SK-N-MC (cell line): ENCODE measurements around the gene ASPM.
"Not testable (repeated sequence)": the region's sequence is repeated elsewhere in the genome, so short reads cannot be mapped to it uniquely, and the experiment has no call there.

Experiments
- DNase-seq: peaks from one replicate; pipeline ENCODE4 v3.0.0-alpha.2; 2011; ENCODE audit warnings: low read depth, low spot score
- H3K27ac ChIP-seq: fragments of 200-600 bp; sonication (generic); 2 replicates; pipeline ENCODE4 v1.5.1; 2016; ENCODE audit warnings: mixed run types
- H3K36me3 ChIP-seq: fragments of 200-600 bp; sonication (generic); 2 replicates; pipeline ENCODE4 v1.6.1; 2017; ENCODE audit warnings: antibody characterized with exemption, low read length, mixed read lengths; ENCODE audit not compliant: insufficient read depth
- H3K4me3 ChIP-seq: fragments of 200-600 bp; sonication (generic); 2 replicates; pipeline ENCODE4 v1.5.1; 2016
- H3K9ac ChIP-seq: fragments of 200-600 bp; sonication (generic); 2 replicates; pipeline ENCODE4 v1.8.0; 2017; ENCODE audit warnings: mixed run types, mixed read lengths; ENCODE audit not compliant: insufficient read length
- H3K9me3 ChIP-seq: fragments of 200-600 bp; sonication (generic); 2 replicates; pipeline ENCODE4 v1.6.1; 2017; ENCODE audit warnings: low read depth, mild to moderate bottlenecking, antibody characterized with exemption, low read length, moderate library complexity, mixed read lengths
- EZH2 ChIP-seq: fragments of 200-600 bp; sonication (generic); IDR thresholded peaks from one replicate; pipeline ENCODE4 v1.6.1; 2017; ENCODE audit warnings: antibody characterized with exemption
- FOXP2 ChIP-seq: optimal IDR thresholded peaks from 2 replicates; pipeline ENCODE3; 2011; ENCODE audit warnings: mild to moderate bottlenecking, moderate library complexity; ENCODE audit not compliant: insufficient read depth; ENCODE audit errors: extremely low read length, control extremely low read depth
- POLR2AphosphoS5 ChIP-seq: IDR thresholded peaks from 2 replicates; pipeline ENCODE4 v1.6.1; 2012; ENCODE audit warnings: mild to moderate bottlenecking, low read depth, low read length, borderline replicate concordance

Gene ASPM

GRCh38 chr1:197106869-197107268 lies 39.6 kb downstream of the ASPM start:
- Histone ChIP-seq H3K9me3 (no peaks in the 10 kb centered on the region), H3K9ac (no peak overlapping the region), H3K27ac (no peak overlapping the region), H3K36me3 (peaks cover 80% of the 10 kb centered on the region), H3K4me3 (no peak overlapping the region)
- no peak for DNase-seq
- TF ChIP-seq FOXP2: no peak
- no peak for TF ChIP-seq EZH2
- TF ChIP-seq POLR2AphosphoS5: no peak

DNA sequence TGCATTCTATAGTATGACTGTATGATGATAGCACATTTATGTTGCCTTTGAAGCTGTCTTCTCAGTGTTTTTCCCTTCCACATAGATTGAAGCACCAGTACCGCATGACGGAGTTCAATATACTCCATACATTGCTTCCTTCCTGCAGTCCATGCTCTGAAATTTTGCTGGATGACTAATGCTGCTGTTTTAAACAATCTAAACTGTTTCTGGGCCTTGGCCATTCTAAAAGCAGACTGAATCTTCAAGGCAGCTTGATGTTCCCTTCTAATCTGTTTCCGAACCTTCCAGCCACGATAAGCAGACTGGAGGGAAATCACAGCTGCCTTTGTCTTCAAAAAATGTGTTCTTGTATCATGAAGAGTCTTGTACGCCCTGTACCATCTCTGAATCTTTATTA lies 43.2 kb downstream of the ASPM start:
- H3K9me3 ChIP-seq: no peaks in the 10 kb centered on the region
- no peak overlapping the region for H3K27ac ChIP-seq
- peaks cover 68% of the 10 kb centered on the region for H3K36me3 ChIP-seq
- TF ChIP-seq POLR2AphosphoS5: no peak
- TF ChIP-seq EZH2: no peak
- no peak for TF ChIP-seq FOXP2
- no peak overlapping the region for H3K4me3 ChIP-seq
- no peak for DNase-seq
- no peak overlapping the region for H3K9ac ChIP-seq

GRCh38 chr1:197101978-197102377 lies 44.5 kb downstream of the ASPM start:
- H3K9me3 ChIP-seq: no peaks in the 10 kb centered on the region
- peaks cover 58% of the 10 kb centered on the region for H3K36me3 ChIP-seq
- H3K9ac ChIP-seq: no peak overlapping the region
- no peak overlapping the region for H3K27ac ChIP-seq
- DNase-seq: no peak
- no peak for TF ChIP-seq EZH2
- no peak for TF ChIP-seq FOXP2
- TF ChIP-seq POLR2AphosphoS5: no peak
- H3K4me3 ChIP-seq: no peak overlapping the region

DNA sequence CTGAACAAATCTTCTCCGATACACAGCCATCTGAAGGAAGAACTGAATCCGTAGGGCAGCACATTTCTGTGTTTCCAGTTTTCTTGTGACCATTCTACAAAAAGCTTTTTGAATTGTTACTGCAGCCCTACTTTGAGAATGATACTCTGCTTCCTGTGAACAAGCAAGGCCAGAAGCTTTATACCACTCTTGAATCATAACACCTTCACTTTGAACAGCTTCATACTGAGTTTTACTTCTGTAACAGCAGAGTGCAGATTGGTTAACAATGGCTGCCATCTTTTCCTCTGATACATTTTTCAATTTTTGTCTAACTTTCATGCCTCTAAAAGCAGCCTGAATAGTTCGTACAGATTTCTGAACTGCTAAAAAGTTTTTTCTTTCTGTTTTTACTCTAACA lies 45.8 kb downstream of the ASPM start:
- Histone ChIP-seq H3K4me3 (no peak overlapping the region), H3K27ac (no peak overlapping the region), H3K9ac (no peak overlapping the region), H3K36me3 (peaks cover 45% of the 10 kb centered on the region), H3K9me3 (no peaks in the 10 kb centered on the region)
- TF ChIP-seq EZH2 (no peak), FOXP2 (no peak), POLR2AphosphoS5 (no peak)
- no peak for DNase-seq

- no peak overlapping the region for H3K4me3 ChIP-seq
- H3K36me3 ChIP-seq: peaks cover 35% of the 10 kb centered on the region
- TF ChIP-seq EZH2: no peak
- TF ChIP-seq FOXP2: no peak
- no peak for TF ChIP-seq POLR2AphosphoS5
- no peak overlapping the region for H3K27ac ChIP-seq
- DNase-seq: no peak
- no peaks in the 10 kb centered on the region for H3K9me3 ChIP-seq
- no peak overlapping the region for H3K9ac ChIP-seq
These were observed 47.0 kb downstream of the ASPM start for GRCh38 chr1:197099444-197099843.

- not testable (repeated sequence) for H3K9me3 ChIP-seq, H3K27ac ChIP-seq, DNase-seq, H3K9ac ChIP-seq, H3K4me3 ChIP-seq
- H3K36me3 ChIP-seq: peaks cover 35% of the 10 kb centered on the region
These were observed 49.5 kb downstream of the ASPM start for GRCh38 chr1:197096971-197097370.

GRCh38 chr1:197096137-197096536 lies 50.3 kb downstream of the ASPM start:
- Histone ChIP-seq H3K9me3 (no peaks in the 10 kb centered on the region), H3K27ac (no peak overlapping the region), H3K4me3 (no peak overlapping the region), H3K36me3 (peaks cover 40% of the 10 kb centered on the region), H3K9ac (no peak overlapping the region)
- TF ChIP-seq FOXP2 (no peak), EZH2 (no peak), POLR2AphosphoS5 (no peak)
- DNase-seq: no peak

DNA sequence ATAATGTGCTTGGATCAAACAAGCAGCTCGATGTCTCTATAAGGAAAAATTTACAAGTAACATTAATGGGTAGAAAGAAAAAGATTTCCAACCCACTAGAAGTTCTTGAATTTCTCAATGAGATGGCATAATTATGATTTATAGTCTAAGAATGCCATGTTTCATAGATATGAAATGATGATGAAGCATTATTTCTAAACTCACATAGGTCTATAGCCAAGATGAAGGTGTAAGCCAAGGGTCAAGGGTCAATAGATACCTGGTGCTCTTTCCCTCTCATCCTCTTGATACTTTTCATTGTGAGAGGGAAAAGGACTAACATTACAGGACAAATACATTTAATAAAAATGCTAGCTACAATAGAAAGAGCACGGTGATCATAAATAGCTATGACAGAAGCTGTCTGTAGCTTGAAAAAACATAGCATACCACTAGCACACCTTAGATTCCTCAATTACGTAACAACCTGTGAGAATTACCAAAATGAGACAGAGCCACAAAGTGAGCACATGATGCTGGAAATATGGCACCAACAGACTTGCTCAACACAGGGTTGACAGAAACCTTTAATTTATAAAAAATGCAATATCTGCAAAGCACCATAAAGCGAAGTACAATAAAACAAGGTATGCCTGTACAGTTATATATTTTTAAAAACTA lies 53.1 kb downstream of the ASPM start:
- no peak for DNase-seq
- Histone ChIP-seq H3K9ac (no peak overlapping the region), H3K36me3 (peaks cover 58% of the 10 kb centered on the region), H3K4me3 (no peak overlapping the region), H3K27ac (no peak overlapping the region), H3K9me3 (no peaks in the 10 kb centered on the region)
- no peak for TF ChIP-seq FOXP2
- TF ChIP-seq POLR2AphosphoS5: no peak
- no peak for TF ChIP-seq EZH2

DNA sequence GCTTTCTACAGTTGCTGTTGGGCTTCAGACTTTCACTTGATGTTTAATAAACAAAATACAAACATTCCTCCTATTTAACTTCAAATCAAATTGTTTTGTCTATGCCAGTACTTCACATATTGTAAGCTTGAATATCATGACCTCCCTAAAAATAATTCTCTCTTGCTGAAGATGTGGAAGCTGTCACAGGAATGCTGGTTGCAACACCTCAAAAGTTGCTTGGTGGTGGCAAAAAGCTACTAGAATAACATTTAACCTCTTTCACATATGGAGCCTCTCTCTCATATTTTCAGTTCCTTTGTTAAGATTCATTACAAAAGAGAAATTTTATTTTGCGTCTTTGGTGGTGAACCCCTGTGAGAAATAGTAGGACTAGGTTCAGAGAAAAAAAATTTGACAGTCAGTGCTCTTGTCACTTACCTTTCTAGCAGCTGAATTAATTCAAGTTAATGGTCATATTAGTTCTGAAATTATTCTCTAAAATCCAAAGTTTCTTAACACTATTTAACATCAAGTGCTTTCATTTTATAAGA lies 53.9 kb downstream of the ASPM start:
- H3K36me3 ChIP-seq: peaks cover 65% of the 10 kb centered on the region
- no peaks in the 10 kb centered on the region for H3K9me3 ChIP-seq
- TF ChIP-seq POLR2AphosphoS5: no peak
- no peak for TF ChIP-seq FOXP2
- no peak for TF ChIP-seq EZH2
- H3K27ac ChIP-seq: no peak overlapping the region
- DNase-seq: no peak
- H3K4me3 ChIP-seq: no peak overlapping the region
- H3K9ac ChIP-seq: no peak overlapping the region
